Endothelial cell of umbilical vein (primary cell): ENCODE measurements around the gene MSANTD2. TPM values are rescaled to one million over a fixed set of nuclear protein-coding genes. Genes with fewer than 3 reads are reported as not detected.

Source experiments
- BruUV-seq: library from RNA; stranded (reverse); fragments of 400-500 nt; replicated peaks from 2 replicates; lab custom pipeline; 2021; lab: Mats Ljungman, UMichigan
- CTCF ChIA-PET: fragments of 300-600, 350-600 bp; sonication (Branson Sonifier 250); formaldehyde crosslinking; loops from one replicate; lab custom pipeline; 2021; ENCODE audit warnings: antibody characterized with exemption, inconsistent platforms; lab: Charles Lee
- POLR2A ChIA-PET: fragments of 300-600, 350-600 bp; sonication (Branson Sonifier 250); formaldehyde crosslinking; loops from one replicate; lab custom pipeline; 2021; ENCODE audit warnings: antibody characterized with exemption, inconsistent platforms; lab: Charles Lee
- DNase-seq: peaks from one replicate; pipeline ENCODE4 v3.0.0-alpha.2; 2011; ENCODE audit warnings: low read depth, low spot score
- FAIRE-seq: peaks from 2 replicates; lab custom pipeline; 2011; peaks lifted over from hg19 to GRCh38; lab: Jason Lieb, UNC
- H2AFZ ChIP-seq: 2 replicates; pipeline ENCODE4 v1.6.0; 2012; ENCODE audit warnings: low read depth, low read length, control low read depth, inconsistent platforms
- H3K27ac ChIP-seq: 2 replicates; pipeline ENCODE4 v1.5.1; 2011; ENCODE audit warnings: low read depth, mild to moderate bottlenecking, control low read depth, low read length, moderate library complexity; ENCODE audit not compliant: insufficient read depth
- H3K27me3 ChIP-seq, 2 experiments: 2 replicates each; pipeline versions ENCODE4 v1.6.0 to v1.6.1; 2011; ENCODE audit warnings: low read length in 2 of 2, mixed read lengths in 1 of 2; ENCODE audit not compliant: control insufficient read depth in 2 of 2, insufficient read depth in 2 of 2
- H3K36me3 ChIP-seq, 2 experiments: 2 replicates in 1 of 2; 3 replicates in 1 of 2; pipeline ENCODE4 v1.5.1; 2011; ENCODE audit warnings: low read length in 2 of 2, mild to moderate bottlenecking in 1 of 2, moderate library complexity in 1 of 2; ENCODE audit not compliant: control insufficient read depth in 2 of 2, insufficient read depth in 2 of 2; ENCODE audit errors: extremely low read depth in 1 of 2
- H3K4me1 ChIP-seq: 3 replicates; pipeline ENCODE4 v1.5.1; 2011; ENCODE audit warnings: mild to moderate bottlenecking, low read length; ENCODE audit not compliant: control insufficient read depth, insufficient read depth; ENCODE audit errors: extremely low read depth
- H3K4me2 ChIP-seq: 2 replicates; pipeline ENCODE4 v1.6.1; 2011; ENCODE audit warnings: low read length, control low read depth, mixed read lengths; ENCODE audit not compliant: insufficient read depth
- H3K4me3 ChIP-seq, 3 experiments: fragments of 200-600 bp in 1 of 3; sonication (generic), shearing (Covaris generic) in 1 of 3; replicated peaks in 1 of 3; 2 replicates each; pipeline ENCODE4 v1.5.1; 2011 to 2016; ENCODE audit warnings: control low read depth in 3 of 3, low read length in 3 of 3, mild to moderate bottlenecking in 2 of 3, inconsistent platforms in 1 of 3, low read depth in 1 of 3, moderate library complexity in 1 of 3; ENCODE audit not compliant: insufficient read depth in 1 of 3
- H3K79me2 ChIP-seq: 2 replicates; pipeline ENCODE4 v1.6.0; 2012; ENCODE audit warnings: low read length, inconsistent platforms; ENCODE audit not compliant: control insufficient read depth, insufficient read depth
- H3K9ac ChIP-seq: replicated peaks from 2 replicates; pipeline ENCODE3; 2011; ENCODE audit warnings: low read length, control low read depth; ENCODE audit not compliant: insufficient read depth; ENCODE audit errors: extremely low read depth
- H3K9me1 ChIP-seq: replicated peaks from 3 replicates; pipeline ENCODE4 v1.6.0; 2011; ENCODE audit warnings: mild to moderate bottlenecking, low read length; ENCODE audit not compliant: control insufficient read depth, insufficient read depth; ENCODE audit errors: extremely low read depth
- H3K9me3 ChIP-seq: replicated peaks from 2 replicates; pipeline ENCODE4 v1.5.1; 2012; ENCODE audit warnings: low read length, inconsistent platforms; ENCODE audit not compliant: control insufficient read depth, insufficient read depth
- H4K20me1 ChIP-seq: replicated peaks from 2 replicates; pipeline ENCODE3; 2011; ENCODE audit warnings: mild to moderate bottlenecking, low read length; ENCODE audit not compliant: control insufficient read depth, insufficient read depth; ENCODE audit errors: extremely low read depth
- EZH2 ChIP-seq: IDR thresholded peaks from 2 replicates; pipeline ENCODE4 v1.6.1; 2012; ENCODE audit warnings: borderline replicate concordance, low read depth, mild to moderate bottlenecking, moderate library complexity, low read length, inconsistent platforms; ENCODE audit not compliant: severe bottlenecking
- FOS ChIP-seq: IDR thresholded peaks from 2 replicates; pipeline ENCODE4 v1.6.1; 2011; ENCODE audit warnings: mild to moderate bottlenecking, low read length, moderate library complexity, borderline replicate concordance; ENCODE audit not compliant: insufficient read depth
- GATA2 ChIP-seq: IDR thresholded peaks from 2 replicates; pipeline ENCODE4 v1.7.0; 2011; ENCODE audit warnings: low read depth, mild to moderate bottlenecking, moderate library complexity, mixed read lengths, low read length; ENCODE audit not compliant: insufficient read length, insufficient read depth
- JUN ChIP-seq: IDR thresholded peaks from 2 replicates; pipeline ENCODE4 v1.6.1; 2011; ENCODE audit warnings: borderline replicate concordance, low read depth; ENCODE audit not compliant: insufficient read length, insufficient read depth
- MAX ChIP-seq: IDR thresholded peaks from 2 replicates; pipeline ENCODE4 v1.6.1; 2011; ENCODE audit not compliant: insufficient read depth, insufficient read length
- MYC ChIP-seq: IDR thresholded peaks from one replicate; pipeline ENCODE4 v1.6.1; 2011; ENCODE audit warnings: mild to moderate bottlenecking, low read depth, low read length
- POLR2A ChIP-seq: IDR thresholded peaks from 2 replicates; pipeline ENCODE4 v1.6.1; 2012; ENCODE audit warnings: low read depth, mild to moderate bottlenecking, control low read depth, low read length
- POLR2AphosphoS5 ChIP-seq: IDR thresholded peaks from 2 replicates; pipeline ENCODE4 v1.6.1; 2012; ENCODE audit warnings: low read depth, mild to moderate bottlenecking, control low read depth, low read length, moderate library complexity; ENCODE audit not compliant: insufficient read depth
- dilution Hi-C: fragments of 300-500 bp; cut with MboI; formaldehyde crosslinking; loops from one replicate; pipeline ENCODE4 v1.15.0; 2019; ENCODE audit warnings: low sequenced_read_pairs; ENCODE audit not compliant: extremely low pct_ligation_motif_present
- intact Hi-C: fragments of 100-400 bp; cut with micrococcal nuclease; formaldehyde crosslinking; loops from one replicate; pipeline ENCODE4 v1.10.0; 2022
- polyA plus RNA-seq, 4 experiments: library from polyadenylated mRNA; depleted of rRNA in 3 of 4; stranded (reverse) in 3 of 4; unstranded in 1 of 4; fragments of >200 nt; gene quantifications; 2 replicates each; pipeline versions ENCODE4 v1.2.1 to v1.2.3, GENCODE V29; 2011 to 2012; ENCODE audit warnings: missing spikeins in 1 of 4
- total RNA-seq: library from RNA; stranded (reverse); gene quantifications from 2 replicates; pipeline ENCODE4 v1.2.3, GENCODE V29; 2021
- TF ChIP-seq, protein P1 (sequence below), 2 donors: IDR thresholded peaks; 1 replicate in 1 of 2; 2 replicates in 1 of 2; pipeline ENCODE4 v1.5.1; 2011; ENCODE audit warnings: low read length in 2 of 2, mild to moderate bottlenecking in 2 of 2, moderate library complexity in 2 of 2, control low read depth in 1 of 2, inconsistent platforms in 1 of 2, low read depth in 1 of 2; ENCODE audit not compliant: insufficient read depth in 1 of 2; ENCODE audit errors: extremely low read depth in 1 of 2

The MSANTD2 gene
- total and polyA plus RNA-seq, 2 donors (not counting 3 experiments of a cell fraction or from before 2014, with no cell fraction given): 5.5 to 23.2 TPM

- H3K4me3 ChIP-seq: no peak overlapping the region
- intact Hi-C loops: no loop called here
- H3K4me1 ChIP-seq: peaks cover 77% of the 10 kb centered on the region
- peaks cover 28% of the 10 kb centered on the region for H3K79me2 ChIP-seq
- dilution Hi-C loops: no loop called here
- no peak overlapping the region for H3K9ac ChIP-seq
- H4K20me1 ChIP-seq: no peaks in the 10 kb centered on the region
- peak; percentile 37 for FAIRE-seq
- no peaks in the 10 kb centered on the region for H3K27me3 ChIP-seq
- peak overlapping the region; percentile 28 for H3K27ac ChIP-seq
- H3K9me1 ChIP-seq: no peaks in the 10 kb centered on the region
- ChIA-PET POLR2A (interaction anchor here (1.4 to 1.8 kb wide), 2 partner anchors 10 to 84 kb away, joined by 4 to 7 read pairs; no protein-coding TSS in a partner anchor), CTCF (interaction anchor here (0.9 to 16.9 kb wide), 9 partner anchors 7 to 123 kb away, joined by 3 to 301 read pairs (median 4); partner anchors contain the start of gene ESAM)
- H3K4me2 ChIP-seq: no peak overlapping the region
- H3K36me3 ChIP-seq: peaks cover 23 to 38% of the 10 kb centered on the region in 2 experiments
- no peak for DNase-seq
- TSS peak; percentile 63 for BruUV-seq
- no peak overlapping the region for H2AFZ ChIP-seq
- TF ChIP-seq, protein P1, sequence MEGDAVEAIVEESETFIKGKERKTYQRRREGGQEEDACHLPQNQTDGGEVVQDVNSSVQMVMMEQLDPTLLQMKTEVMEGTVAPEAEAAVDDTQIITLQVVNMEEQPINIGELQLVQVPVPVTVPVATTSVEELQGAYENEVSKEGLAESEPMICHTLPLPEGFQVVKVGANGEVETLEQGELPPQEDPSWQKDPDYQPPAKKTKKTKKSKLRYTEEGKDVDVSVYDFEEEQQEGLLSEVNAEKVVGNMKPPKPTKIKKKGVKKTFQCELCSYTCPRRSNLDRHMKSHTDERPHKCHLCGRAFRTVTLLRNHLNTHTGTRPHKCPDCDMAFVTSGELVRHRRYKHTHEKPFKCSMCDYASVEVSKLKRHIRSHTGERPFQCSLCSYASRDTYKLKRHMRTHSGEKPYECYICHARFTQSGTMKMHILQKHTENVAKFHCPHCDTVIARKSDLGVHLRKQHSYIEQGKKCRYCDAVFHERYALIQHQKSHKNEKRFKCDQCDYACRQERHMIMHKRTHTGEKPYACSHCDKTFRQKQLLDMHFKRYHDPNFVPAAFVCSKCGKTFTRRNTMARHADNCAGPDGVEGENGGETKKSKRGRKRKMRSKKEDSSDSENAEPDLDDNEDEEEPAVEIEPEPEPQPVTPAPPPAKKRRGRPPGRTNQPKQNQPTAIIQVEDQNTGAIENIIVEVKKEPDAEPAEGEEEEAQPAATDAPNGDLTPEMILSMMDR (IDR thresholded peaks at IDR 0.05; ENCODE audit: extremely low read depth in 1 of 2, insufficient read depth in 1 of 2, low read depth in 1 of 2, low read length in 2 of 2): no peak
- peak; percentile 32 for TF ChIP-seq POLR2AphosphoS5
- no peak for TF ChIP-seq EZH2
- TF ChIP-seq POLR2A: no peak
- no peak for TF ChIP-seq MAX
- TF ChIP-seq MYC: no peak
- TF ChIP-seq JUN: no peak
- no peak for TF ChIP-seq GATA2
- no peak for TF ChIP-seq FOS
- no peaks in the 10 kb centered on the region for H3K9me3 ChIP-seq
Measured at GRCh38 chr11:124753205-124753604, 47.0 kb downstream of the MSANTD2 start.
